ENCODE data around the gene TCF3. TPM values are rescaled to one million over a fixed set of nuclear protein-coding genes. Genes with fewer than 3 reads are reported as not detected.

TCF3 gene
- total RNA-seq, 1 donor from 2014 or later: 43.2 TPM

DNA sequence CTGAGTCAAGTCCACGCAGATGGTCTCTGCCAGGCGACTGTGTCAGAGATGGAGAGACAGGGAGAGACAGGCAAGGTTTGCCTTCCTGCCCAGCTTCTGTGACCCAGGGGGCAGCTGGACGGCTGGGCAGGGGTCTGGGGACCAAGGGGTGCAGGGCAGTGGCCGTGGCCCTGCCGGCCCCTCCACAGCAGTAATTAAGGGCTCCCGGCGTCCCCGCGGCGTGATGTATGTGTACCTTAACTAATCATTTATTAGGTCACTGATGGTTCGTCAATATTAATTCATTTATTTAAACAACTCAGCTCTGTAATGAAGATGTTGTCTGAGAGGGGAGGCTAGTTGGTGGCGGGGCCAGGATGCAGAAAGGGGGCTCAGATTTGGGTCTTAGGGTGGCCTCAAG is 28.6 kb upstream of the TCF3 start:
- ATAC-seq (no peak), DNase-seq (no peak)
- no peaks in the 10 kb centered on the region for H3K4me1 ChIP-seq
- TF ChIP-seq CTCF (IDR thresholded peaks at IDR 0.05): no peak
- H3K9me3 ChIP-seq: no peaks in the 10 kb centered on the region
- no peaks in the 10 kb centered on the region for H3K36me3 ChIP-seq
- H3K27ac ChIP-seq: no peak overlapping the region
- no peak overlapping the region for H3K4me3 ChIP-seq
- H3K27me3 ChIP-seq: peaks cover 66% of the 10 kb centered on the region
- intact Hi-C loops (cut with DNase I): no loop called here

- intact Hi-C loops (cut with DNase I): loop anchor here (10.0 kb wide), 1 partner anchor 133 kb away; no protein-coding TSS in a partner anchor
- no peaks in the 10 kb centered on the region for H3K9me3 ChIP-seq
- no peak for ATAC-seq
- no peak for TF ChIP-seq CTCF (IDR thresholded peaks at IDR 0.05)
- H3K27ac ChIP-seq: no peak overlapping the region
- H3K27me3 ChIP-seq: peaks cover 77% of the 10 kb centered on the region
- no peak overlapping the region for H3K4me3 ChIP-seq
- H3K36me3 ChIP-seq: no peaks in the 10 kb centered on the region
- no peak for DNase-seq
- H3K4me1 ChIP-seq: no peaks in the 10 kb centered on the region
These were observed 25.7 kb upstream of the TCF3 start for GRCh38 chr19:1678073-1678472.

- H3K27me3 ChIP-seq: peaks cover 84% of the 10 kb centered on the region
These were observed 24.2 kb upstream of the TCF3 start for GRCh38 chr19:1676351-1677266.

DNA sequence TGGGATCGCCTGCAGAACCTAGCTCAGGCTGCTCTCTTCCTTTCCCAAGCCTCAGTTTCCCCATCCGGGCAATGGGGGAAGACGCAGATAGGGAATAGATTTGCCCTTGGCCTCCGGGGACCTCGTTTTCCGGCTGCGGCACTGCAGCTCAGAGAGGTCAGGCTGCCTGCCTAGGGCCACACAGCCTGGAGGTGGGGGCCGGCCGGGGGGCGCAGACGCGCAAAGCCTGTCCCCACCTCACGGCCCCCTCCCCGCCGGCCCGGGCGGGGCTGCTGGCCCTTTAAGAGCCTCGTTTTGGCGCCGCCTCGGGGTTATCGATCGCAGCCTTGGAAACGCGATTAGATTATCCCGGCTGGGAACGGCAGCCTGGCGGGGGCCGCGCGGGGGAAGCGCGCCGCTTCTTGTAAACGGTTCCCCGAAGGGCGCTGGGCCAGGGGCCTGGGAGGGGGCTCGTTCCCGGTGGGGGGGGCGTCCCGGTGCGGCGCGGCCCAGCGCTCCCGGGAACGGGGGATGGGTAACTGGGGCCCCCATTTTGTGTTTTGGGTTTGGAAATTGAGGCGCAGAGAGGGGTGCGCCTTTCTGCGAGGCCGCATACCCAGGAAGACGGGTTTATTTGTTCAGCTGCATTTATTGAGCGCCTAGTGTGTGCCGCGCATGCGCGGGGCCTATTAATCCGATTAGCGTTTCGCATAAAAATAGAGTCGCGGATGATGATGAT is 23.4 kb upstream of the TCF3 start:
- H3K27ac ChIP-seq: no peak overlapping the region
- DNase-seq (no peak), ATAC-seq (no peak)
- intact Hi-C loops (cut with DNase I): loop anchor here (10.0 kb wide), 1 partner anchor 131 kb away; no protein-coding TSS in a partner anchor
- no peaks in the 10 kb centered on the region for H3K36me3 ChIP-seq
- peaks cover 92% of the 10 kb centered on the region for H3K27me3 ChIP-seq
- no peak for TF ChIP-seq CTCF (IDR thresholded peaks at IDR 0.05)
- H3K4me1 ChIP-seq: peaks cover 6% of the 10 kb centered on the region
- H3K4me3 ChIP-seq: no peak overlapping the region
- no peaks in the 10 kb centered on the region for H3K9me3 ChIP-seq

More at GRCh38 chr19:1676351-1677266, 24.2 kb upstream of the TCF3 start:
- intact Hi-C loops (cut with DNase I): loop anchor here (10.0 kb wide), 1 partner anchor 132 kb away; no protein-coding TSS in a partner anchor
- Histone ChIP-seq H3K27ac (no peak overlapping the region), H3K9me3 (no peaks in the 10 kb centered on the region), H3K36me3 (no peaks in the 10 kb centered on the region), H3K4me1 (peaks cover 6% of the 10 kb centered on the region), H3K4me3 (no peak overlapping the region)
- ATAC-seq (no peak), DNase-seq (no peak)
- no peak for TF ChIP-seq CTCF (IDR thresholded peaks at IDR 0.05)

- DNase-seq: no peak
- H3K27me3 ChIP-seq: peaks cover 86% of the 10 kb centered on the region
- no peak for TF ChIP-seq CTCF (IDR thresholded peaks at IDR 0.05)
These were observed 21.9 kb upstream of the TCF3 start for GRCh38 chr19:1674293-1674679.

More at GRCh38 chr19:1674293-1674679, 21.9 kb upstream of the TCF3 start:
- Histone ChIP-seq H3K36me3 (no peaks in the 10 kb centered on the region), H3K27ac (no peak overlapping the region), H3K9me3 (no peaks in the 10 kb centered on the region), H3K4me3 (no peak overlapping the region), H3K4me1 (peaks cover 6% of the 10 kb centered on the region)
- intact Hi-C loops (cut with DNase I): loop anchor here (10.0 kb wide), 1 partner anchor 129 kb away; no protein-coding TSS in a partner anchor
- ATAC-seq: no peak
